Measurements from ENCODE around the gene NPAS3.
"Not testable (repeated sequence)": the region's sequence is repeated elsewhere in the genome, so short reads cannot be mapped to it uniquely, and the experiment has no call there.

Gene NPAS3

GRCh38 chr14:33073023-33073422 lies 134.3 kb downstream of the NPAS3 start:
- DNase-seq = no peak

- no peak for DNase-seq
Measured at GRCh38 chr14:33081259-33081658, 142.6 kb downstream of the NPAS3 start.

- DNase-seq = no peak
Measured at GRCh38 chr14:33085799-33086198, 147.1 kb downstream of the NPAS3 start.

GRCh38 chr14:33088274-33088673 lies 149.6 kb downstream of the NPAS3 start:
- DNase-seq = not testable (repeated sequence)

- no peak for DNase-seq
Measured at GRCh38 chr14:33098016-33098415, 159.3 kb downstream of the NPAS3 start.

DNA sequence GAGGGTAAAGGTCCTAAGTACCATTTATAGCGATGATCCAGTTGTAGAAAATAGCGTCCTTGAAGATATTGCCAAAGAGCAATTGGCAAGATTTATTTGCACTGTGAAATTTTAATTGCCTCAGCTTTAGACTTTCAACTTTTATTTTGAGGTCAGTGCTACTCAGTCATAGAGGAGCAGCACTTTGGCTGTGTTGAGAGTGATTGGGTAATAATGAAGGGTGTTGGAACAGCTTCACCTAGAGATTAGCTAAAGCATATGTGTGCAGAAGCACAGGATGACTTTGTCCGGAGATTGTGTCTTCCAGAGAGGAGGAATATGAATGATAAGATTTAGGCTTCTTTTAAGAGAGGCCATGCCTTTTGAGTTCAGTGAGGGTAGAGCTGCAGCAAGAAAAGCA lies 164.8 kb downstream of the NPAS3 start:
- no peak for DNase-seq

DNA sequence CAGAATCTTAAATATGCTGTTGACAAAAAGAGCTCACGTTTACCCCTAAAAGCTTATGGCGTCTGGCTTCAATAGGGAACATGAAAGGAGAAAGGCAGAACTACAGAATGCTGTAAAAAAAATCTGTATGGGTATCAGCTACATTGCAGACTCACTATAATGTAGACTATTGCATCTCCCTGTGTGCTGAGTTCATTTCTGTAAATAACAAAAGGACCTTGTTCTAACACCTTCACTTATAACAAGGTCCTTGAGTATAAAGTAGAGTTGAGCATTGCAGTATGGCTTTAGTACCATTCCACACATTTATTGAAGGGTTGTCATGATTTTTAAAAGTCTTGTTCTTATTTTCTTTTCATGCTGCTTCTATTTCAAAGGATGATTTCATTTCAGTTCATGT lies 165.3 kb downstream of the NPAS3 start:
- no peak for DNase-seq

GRCh38 chr14:33110737-33111443 lies 172.2 kb downstream of the NPAS3 start:
- DNase-seq = no peak

GRCh38 chr14:33114331-33114730 lies 175.7 kb downstream of the NPAS3 start:
- DNase-seq = no peak

DNA sequence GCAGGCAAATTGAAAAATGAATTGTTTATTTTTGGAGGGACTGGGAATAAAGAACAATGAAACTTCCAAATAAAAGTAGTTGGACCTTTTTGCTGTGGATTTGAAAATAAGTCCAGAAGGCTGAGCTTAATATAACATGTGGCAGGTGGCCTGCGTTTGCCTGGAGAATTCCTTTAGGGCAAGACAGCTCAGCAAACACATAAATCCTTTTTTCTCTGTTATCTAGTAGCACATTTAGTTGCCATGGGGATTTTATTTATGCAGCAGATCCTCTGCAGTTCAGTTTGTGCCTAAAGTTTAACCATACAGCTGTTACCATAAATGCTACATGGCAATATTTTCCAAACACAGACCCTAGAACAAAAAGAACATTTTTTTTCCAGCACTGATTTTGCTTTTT lies 180.0 kb downstream of the NPAS3 start:
- DNase-seq = no peak

DNA sequence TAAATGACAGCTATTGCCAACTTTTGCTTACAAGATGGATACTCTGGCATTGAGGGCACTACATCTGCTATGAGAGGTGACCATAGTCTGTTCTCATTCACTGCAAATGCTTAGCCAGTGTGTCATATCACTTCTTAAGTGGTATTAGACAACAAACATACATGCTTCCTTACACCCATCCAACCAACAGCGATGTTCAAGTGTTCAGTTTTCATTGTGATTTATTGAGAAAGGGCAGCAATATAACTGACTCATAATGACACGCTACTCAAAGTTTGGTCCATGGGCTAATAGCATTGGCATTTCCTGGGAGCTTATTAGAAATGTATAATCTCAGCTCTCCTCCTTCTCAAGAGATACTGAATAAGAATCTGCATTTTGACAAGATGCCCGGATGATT lies 181.7 kb downstream of the NPAS3 start:
- no peak for DNase-seq

DNA sequence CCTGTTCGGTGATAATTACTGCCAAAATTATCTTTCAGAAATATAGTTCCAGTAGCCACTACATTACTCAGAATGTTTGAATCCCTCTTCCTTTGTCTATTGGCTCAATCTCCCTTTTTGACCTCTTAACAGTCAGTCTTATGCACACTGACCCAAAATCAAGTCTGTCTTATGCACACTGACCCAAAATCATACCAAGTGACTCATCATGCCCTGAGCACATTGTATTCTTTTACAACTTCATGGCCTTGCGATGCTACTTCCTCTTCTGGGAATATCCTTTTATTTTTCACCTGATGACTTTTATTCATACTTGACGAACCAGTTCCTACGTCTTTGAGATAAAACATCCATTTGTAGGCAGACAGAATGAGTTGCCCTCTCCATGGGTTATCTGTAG lies 182.3 kb downstream of the NPAS3 start:
- no peak for DNase-seq

DNA sequence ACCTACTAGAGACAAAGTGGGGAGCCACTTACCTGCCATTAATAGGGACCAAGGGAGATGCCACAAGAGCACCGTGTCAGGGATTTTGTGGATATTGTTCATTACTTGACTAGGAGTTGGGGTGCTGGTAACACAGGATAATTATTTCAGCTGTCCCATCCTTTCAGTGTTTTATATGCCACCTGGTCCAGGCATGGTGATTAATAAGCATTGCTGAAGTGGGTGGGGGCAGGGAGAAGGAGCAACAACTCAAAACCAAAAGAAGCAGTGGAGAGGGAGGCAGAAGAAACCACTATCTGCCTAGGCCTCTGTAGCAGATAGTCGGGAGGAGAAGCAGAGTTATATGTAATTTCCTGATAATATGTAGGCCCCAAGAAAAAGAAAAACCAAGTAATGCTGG lies 184.6 kb downstream of the NPAS3 start:
- no peak for DNase-seq

DNA sequence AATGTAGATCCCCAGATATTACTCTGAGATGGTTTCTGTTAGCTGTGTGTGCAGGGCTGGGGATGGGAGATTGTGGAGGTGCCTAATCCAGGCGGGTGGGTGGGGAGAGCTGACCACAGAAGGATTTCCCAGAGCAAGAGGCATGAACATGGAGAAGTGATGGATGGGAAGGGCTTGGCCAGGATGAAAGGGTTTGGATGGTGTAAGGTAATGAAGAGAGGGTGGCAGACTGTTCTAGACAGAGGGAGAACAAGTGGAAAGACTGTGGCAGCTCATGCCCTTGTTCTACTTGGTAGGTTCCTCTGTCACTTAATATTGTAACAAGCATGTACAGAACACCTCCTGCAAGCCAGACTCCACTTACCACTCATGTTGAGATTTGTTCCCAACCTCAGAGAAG lies 187.8 kb downstream of the NPAS3 start:
- no peak for DNase-seq

- DNase-seq = no peak
Measured at GRCh38 chr14:33127531-33127930, 188.9 kb downstream of the NPAS3 start.

DNA sequence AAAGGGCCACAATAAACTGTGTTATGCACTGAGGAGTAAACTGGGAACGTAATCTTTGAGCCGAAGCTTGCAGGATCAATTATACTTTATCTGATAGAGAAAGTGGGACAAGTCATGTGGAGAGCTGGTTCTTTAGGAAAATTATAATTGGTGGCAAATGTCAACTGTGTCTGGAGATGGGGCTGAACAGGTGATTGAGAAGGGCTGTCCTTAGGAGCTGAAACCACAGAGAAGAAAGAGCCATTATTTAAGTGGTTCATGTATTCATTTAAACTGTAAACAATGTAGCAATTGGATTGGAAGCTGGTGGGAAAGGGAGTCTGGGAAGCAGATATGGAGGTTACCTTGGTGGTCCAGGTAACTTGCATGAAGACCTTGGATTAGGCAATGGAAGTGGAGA lies 193.1 kb downstream of the NPAS3 start:
- DNase-seq = no peak

- no peak for DNase-seq
Measured at GRCh38 chr14:33134162-33134561, 195.5 kb downstream of the NPAS3 start.

- no peak for DNase-seq
Measured at GRCh38 chr14:33134975-33135374, 196.3 kb downstream of the NPAS3 start.

DNA sequence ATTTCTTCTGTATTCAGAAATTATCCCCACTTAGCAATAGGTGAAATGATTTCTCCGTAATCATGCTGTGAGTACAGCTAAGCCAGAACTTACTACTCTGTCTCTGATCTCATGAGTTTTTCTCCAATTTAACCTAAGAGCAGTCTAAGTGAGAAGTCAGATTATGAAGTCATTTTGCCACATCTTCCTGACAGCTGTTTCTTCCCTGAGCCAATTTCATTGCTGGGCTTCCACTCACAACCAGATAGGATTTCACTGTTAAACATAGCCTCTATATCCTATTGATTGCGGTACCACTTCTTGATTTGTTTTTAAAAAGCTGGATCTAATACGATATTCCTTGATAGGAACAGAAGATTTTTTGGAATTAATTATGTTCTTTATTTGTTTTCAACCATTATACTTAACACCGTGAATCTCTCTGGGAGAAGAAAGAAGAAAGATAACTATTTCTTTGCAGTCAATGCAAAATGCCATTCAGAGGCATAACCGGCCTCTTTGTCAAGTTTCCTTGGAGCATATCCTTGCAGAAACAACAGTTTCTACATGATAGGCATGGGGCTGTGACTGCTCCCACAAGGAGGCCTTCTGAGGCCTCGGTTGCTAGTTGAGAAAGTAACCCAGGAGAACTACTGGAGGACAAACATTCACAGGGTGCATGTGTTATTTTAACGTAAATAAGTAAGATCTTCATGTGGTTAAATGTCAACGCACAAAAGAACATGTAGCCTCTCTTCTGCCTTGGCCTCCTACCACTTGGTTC lies 212.2 kb downstream of the NPAS3 start:
- no peak for DNase-seq

- no peak for DNase-seq
Measured at GRCh38 chr14:33163109-33163508, 224.4 kb downstream of the NPAS3 start.

GRCh38 chr14:33163600-33163999 lies 224.9 kb downstream of the NPAS3 start:
- no peak for DNase-seq

DNA sequence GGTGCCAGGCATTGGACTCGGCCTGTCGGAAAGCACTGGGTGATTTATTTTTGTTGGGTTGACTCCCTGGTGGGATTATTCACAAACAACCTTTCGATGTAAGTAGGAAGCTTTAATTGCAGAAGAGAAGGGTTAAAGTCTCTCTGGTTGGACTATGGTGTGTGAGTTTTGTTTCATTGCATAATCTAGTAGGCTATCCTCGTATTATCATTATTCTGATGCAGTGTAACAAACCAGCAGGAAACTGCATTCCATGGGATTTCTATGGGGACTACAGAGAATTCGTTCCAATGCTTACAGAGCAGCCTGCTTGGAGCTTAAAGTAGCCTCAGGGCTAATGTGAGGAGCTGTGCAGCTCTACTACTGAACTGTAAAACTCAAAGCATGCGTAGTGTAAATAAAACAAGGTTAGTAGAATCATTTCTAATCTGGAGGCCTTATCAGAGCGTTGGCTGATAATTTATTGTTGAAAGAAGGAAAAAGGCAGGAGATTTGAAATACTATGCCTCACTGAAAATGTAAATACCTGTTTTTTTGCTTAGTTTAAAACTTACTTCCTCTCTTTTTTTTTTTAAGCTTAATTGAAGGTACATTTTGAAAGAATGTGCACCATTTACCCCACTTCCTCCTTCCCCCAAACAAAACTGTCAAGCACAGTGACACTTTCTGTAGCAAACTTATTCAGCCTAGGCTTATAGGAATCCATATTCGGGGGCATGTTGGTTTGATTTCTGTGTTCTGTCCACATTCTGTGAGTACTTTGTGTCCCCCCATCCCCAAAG lies 226.7 kb downstream of the NPAS3 start:
- DNase-seq = no peak

- DNase-seq = no peak
Measured at GRCh38 chr14:33165926-33166289, 227.2 kb downstream of the NPAS3 start.

Data from right kidney (tissue), 1 donor.